ENCODE measurements around the gene PHF11.

The PHF11 gene

GRCh38 chr13:49545661-49546060 is 49.9 kb downstream of the PHF11 start:
- Histone ChIP-seq H3K4me3 (no peak overlapping the region), H3K27ac (no peak overlapping the region)
- DNase-seq (ENCODE audit: low spot score): no peak
- no peak for TF ChIP-seq CTCF (IDR thresholded peaks at IDR 0.05)

GRCh38 chr13:49546561-49546960 is 50.8 kb downstream of the PHF11 start:
- TF ChIP-seq CTCF (IDR thresholded peaks at IDR 0.05): no peak
- H3K4me3 ChIP-seq: no peak overlapping the region
- H3K27ac ChIP-seq: no peak overlapping the region
- DNase-seq (ENCODE audit: low spot score): no peak

GRCh38 chr13:49549289-49549688 is 53.5 kb downstream of the PHF11 start:
- no peak for TF ChIP-seq CTCF (IDR thresholded peaks at IDR 0.05)
- Histone ChIP-seq H3K27ac (no peak overlapping the region), H3K4me3 (no peak overlapping the region)
- DNase-seq (ENCODE audit: low spot score): no peak

- TF ChIP-seq CTCF (IDR thresholded peaks at IDR 0.05): no peak
- no peak overlapping the region for H3K27ac ChIP-seq
- no peak for DNase-seq (ENCODE audit: low spot score)
- no peak overlapping the region for H3K4me3 ChIP-seq
Measured at GRCh38 chr13:49550942-49551644, 55.3 kb downstream of the PHF11 start.

- H3K4me3 ChIP-seq: no peak overlapping the region
- no peak for DNase-seq (ENCODE audit: low spot score)
- TF ChIP-seq CTCF (IDR thresholded peaks at IDR 0.05): no peak
- H3K27ac ChIP-seq: no peak overlapping the region
Measured at GRCh38 chr13:49553888-49554287, 58.1 kb downstream of the PHF11 start.

- no peak for DNase-seq (ENCODE audit: low spot score)
- Histone ChIP-seq H3K4me3 (no peak overlapping the region), H3K27ac (no peak overlapping the region)
- TF ChIP-seq CTCF (IDR thresholded peaks at IDR 0.05): no peak
Measured at GRCh38 chr13:49554387-49554786, 58.6 kb downstream of the PHF11 start.

- no peak for DNase-seq (ENCODE audit: low spot score)
- H3K4me3 ChIP-seq: no peak overlapping the region
- TF ChIP-seq CTCF (IDR thresholded peaks at IDR 0.05): no peak
- no peak overlapping the region for H3K27ac ChIP-seq
Measured at GRCh38 chr13:49559006-49559405, 63.3 kb downstream of the PHF11 start.
